Measurements from ENCODE around the gene TRPM1.

The TRPM1 gene

GRCh38 chr15:31065824-31066223 is 35.7 kb downstream of the TRPM1 start:
- Histone ChIP-seq H3K4me3 (replicated peaks; ENCODE audit: low read depth, low read length) (no peak overlapping the region), H3K27me3 (replicated peaks; ENCODE audit: control insufficient read depth, insufficient read depth, low read length) (no peaks in the 10 kb centered on the region), H3K36me3 (ENCODE audit: control insufficient read depth, insufficient read depth, low read length) (no peaks in the 10 kb centered on the region)
- no peak for DNase-seq (ENCODE audit: extremely low read depth, insufficient read length)
- no peak for TF ChIP-seq CTCF (IDR thresholded peaks at IDR 0.05; ENCODE audit: insufficient read depth, low read length, poor library complexity, severe bottlenecking)

GRCh38 chr15:31062911-31063310 is 38.6 kb downstream of the TRPM1 start:
- no peak for TF ChIP-seq CTCF (IDR thresholded peaks at IDR 0.05; ENCODE audit: insufficient read depth, low read length, poor library complexity, severe bottlenecking)
- Histone ChIP-seq H3K27me3 (replicated peaks; ENCODE audit: control insufficient read depth, insufficient read depth, low read length) (no peaks in the 10 kb centered on the region), H3K36me3 (ENCODE audit: control insufficient read depth, insufficient read depth, low read length) (no peaks in the 10 kb centered on the region), H3K4me3 (replicated peaks; ENCODE audit: low read depth, low read length) (no peak overlapping the region)
- no peak for DNase-seq (ENCODE audit: extremely low read depth, insufficient read length)

GRCh38 chr15:31062310-31062847 is 39.1 kb downstream of the TRPM1 start:
- Histone ChIP-seq H3K4me3 (replicated peaks; ENCODE audit: low read depth, low read length) (no peak overlapping the region), H3K27me3 (replicated peaks; ENCODE audit: control insufficient read depth, insufficient read depth, low read length) (no peaks in the 10 kb centered on the region), H3K36me3 (ENCODE audit: control insufficient read depth, insufficient read depth, low read length) (no peaks in the 10 kb centered on the region)
- DNase-seq (ENCODE audit: extremely low read depth, insufficient read length), result no peak
- no peak for TF ChIP-seq CTCF (IDR thresholded peaks at IDR 0.05; ENCODE audit: insufficient read depth, low read length, poor library complexity, severe bottlenecking)

- Histone ChIP-seq H3K4me3 (replicated peaks; ENCODE audit: low read depth, low read length) (no peak overlapping the region), H3K27me3 (replicated peaks; ENCODE audit: control insufficient read depth, insufficient read depth, low read length) (no peaks in the 10 kb centered on the region), H3K36me3 (ENCODE audit: control insufficient read depth, insufficient read depth, low read length) (no peaks in the 10 kb centered on the region)
- no peak for TF ChIP-seq CTCF (IDR thresholded peaks at IDR 0.05; ENCODE audit: insufficient read depth, low read length, poor library complexity, severe bottlenecking)
- DNase-seq (ENCODE audit: extremely low read depth, insufficient read length), result no peak
Observed at GRCh38 chr15:31060429-31061140, 40.9 kb downstream of the TRPM1 start.

- no peaks in the 10 kb centered on the region for H3K27me3 ChIP-seq (replicated peaks; ENCODE audit: control insufficient read depth, insufficient read depth, low read length)
- TF ChIP-seq CTCF (IDR thresholded peaks at IDR 0.05; ENCODE audit: insufficient read depth, low read length, poor library complexity, severe bottlenecking), result no peak
- DNase-seq (ENCODE audit: extremely low read depth, insufficient read length), result no peak
- no peak overlapping the region for H3K4me3 ChIP-seq (replicated peaks; ENCODE audit: low read depth, low read length)
- no peaks in the 10 kb centered on the region for H3K36me3 ChIP-seq (ENCODE audit: control insufficient read depth, insufficient read depth, low read length)
Observed at GRCh38 chr15:31058236-31058962, 43.1 kb downstream of the TRPM1 start.
